Common myeloid progenitor, CD34-positive (primary cell): ENCODE results near the gene ADGRL2.

Experiments
- CTCF ChIA-PET: fragments of 350-600 bp; sonication (Branson Sonifier 250); formaldehyde crosslinking; loops from one replicate; lab custom pipeline; 2021; ENCODE audit warnings: antibody characterized with exemption; lab: Charles Lee
- POLR2A ChIA-PET: fragments of 350-600 bp; sonication (Branson Sonifier 250); formaldehyde crosslinking; loops from one replicate; lab custom pipeline; 2021; ENCODE audit warnings: antibody characterized with exemption; lab: Charles Lee
- DNase-seq, 3 donors: peaks; one replicate each; pipeline versions ENCODE4 v3.0.0 to v3.0.0-alpha.2; 2013
- H3K27ac ChIP-seq, 2 experiments: 1 replicate in 1 of 2; 2 replicates in 1 of 2; pipeline ENCODE4 v1.7.0; 2013; ENCODE audit warnings: inconsistent platforms in 2 of 2, low read length in 2 of 2, mild to moderate bottlenecking in 2 of 2, low read depth in 1 of 2, moderate library complexity in 1 of 2; ENCODE audit not compliant: severe bottlenecking in 2 of 2, insufficient read depth in 1 of 2, poor library complexity in 1 of 2
- H3K27me3 ChIP-seq, 5 experiments: replicated peaks in 2 of 5; 1 replicate in 3 of 5; 2 replicates in 2 of 5; pipeline versions ENCODE4 v1.6.1 to v1.7.0; 2013; ENCODE audit warnings: low read length in 4 of 5, mild to moderate bottlenecking in 2 of 5, moderate library complexity in 2 of 5, inconsistent platforms in 1 of 5; ENCODE audit not compliant: insufficient read depth in 5 of 5, control insufficient read depth in 4 of 5
- H3K36me3 ChIP-seq, 4 experiments: 1 replicate in 2 of 4; 2 replicates in 2 of 4; pipeline versions ENCODE4 v1.6.1 to v1.7.0; 2013; ENCODE audit warnings: low read length in 3 of 4, control low read depth in 1 of 4, mild to moderate bottlenecking in 1 of 4; ENCODE audit not compliant: control insufficient read depth in 4 of 4, insufficient read depth in 4 of 4
- H3K4me1 ChIP-seq, 4 experiments: 1 replicate in 3 of 4; 2 replicates in 1 of 4; pipeline versions ENCODE4 v1.6.1 to v1.7.1; 2013; ENCODE audit warnings: low read length in 3 of 4, mild to moderate bottlenecking in 3 of 4, control low read depth in 1 of 4, inconsistent platforms in 1 of 4, moderate library complexity in 1 of 4; ENCODE audit not compliant: control insufficient read depth in 4 of 4, insufficient read depth in 4 of 4; ENCODE audit errors: control extremely low read depth in 1 of 4
- H3K4me3 ChIP-seq, 7 experiments: 1 replicate in 4 of 7; 2 replicates in 3 of 7; pipeline versions ENCODE4 v1.5.1 to v1.7.0; 2013; ENCODE audit warnings: mild to moderate bottlenecking in 7 of 7, low read length in 6 of 7, moderate library complexity in 6 of 7, inconsistent platforms in 2 of 7, low read depth in 2 of 7, control low read depth in 1 of 7; ENCODE audit not compliant: insufficient read depth in 4 of 7, control insufficient read depth in 1 of 7; ENCODE audit errors: extremely low read depth in 1 of 7
- H3K9me3 ChIP-seq, 5 experiments: 1 replicate in 4 of 5; 2 replicates in 1 of 5; pipeline versions ENCODE4 v1.6.1 to v1.7.1; 2013; ENCODE audit warnings: low read length in 4 of 5, mild to moderate bottlenecking in 2 of 5, inconsistent platforms in 1 of 5, low read depth in 1 of 5, moderate library complexity in 1 of 5; ENCODE audit not compliant: control insufficient read depth in 4 of 5, insufficient read depth in 2 of 5; ENCODE audit errors: control extremely low read depth in 1 of 5
- WGBS: methylation state at CpG from one replicate; pipeline ENCODE4 v1.1.5; 2013; ENCODE audit not compliant: insufficient coverage; 5-methylcytosine and 5-hydroxymethylcytosine counted together

Gene ADGRL2

DNA sequence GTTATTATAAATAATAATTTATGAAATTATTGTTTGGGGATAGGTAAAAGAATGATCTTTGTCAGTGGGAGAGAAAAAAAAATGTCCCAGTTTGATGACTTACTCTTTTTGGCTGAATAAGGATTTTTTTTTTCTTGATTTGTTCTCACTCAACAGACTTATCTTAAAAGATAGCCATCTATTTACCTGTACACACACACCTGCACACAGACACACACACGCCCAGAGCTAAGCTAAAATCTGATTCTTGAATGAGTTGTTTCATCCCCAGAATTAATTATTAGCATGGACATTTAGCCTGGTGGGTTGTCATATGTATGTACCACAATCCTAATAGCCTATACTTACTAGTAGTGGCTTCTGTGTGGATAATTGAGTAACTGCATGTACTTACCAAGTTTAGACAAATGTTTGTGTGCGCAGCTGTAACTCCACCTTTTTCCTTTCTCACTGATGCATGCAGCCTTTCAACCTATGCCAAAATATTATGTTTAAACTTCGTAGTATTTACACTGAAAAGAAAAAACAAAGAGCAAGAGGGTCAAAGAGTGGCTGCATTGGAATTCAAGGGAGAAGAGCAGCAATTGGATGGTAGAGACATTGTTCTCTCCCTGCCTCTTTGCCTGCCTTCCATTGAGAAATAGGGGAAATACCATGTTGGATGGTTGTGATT is 174.3 kb downstream of the ADGRL2 start:
- CTCF ChIA-PET, result no interaction called here
- 94% methylated on average over 2 of the region's 3 CpGs for WGBS
- DNase-seq, result no peak
- no peak overlapping the region for H3K27ac ChIP-seq
- POLR2A ChIA-PET, result no interaction called here
- no peaks in the 10 kb centered on the region for H3K36me3 ChIP-seq
- H3K4me1 ChIP-seq, result no peaks in the 10 kb centered on the region
- no peaks in the 10 kb centered on the region for H3K27me3 ChIP-seq
- no peaks in the 10 kb centered on the region for H3K9me3 ChIP-seq
- no peak overlapping the region for H3K4me3 ChIP-seq

DNA sequence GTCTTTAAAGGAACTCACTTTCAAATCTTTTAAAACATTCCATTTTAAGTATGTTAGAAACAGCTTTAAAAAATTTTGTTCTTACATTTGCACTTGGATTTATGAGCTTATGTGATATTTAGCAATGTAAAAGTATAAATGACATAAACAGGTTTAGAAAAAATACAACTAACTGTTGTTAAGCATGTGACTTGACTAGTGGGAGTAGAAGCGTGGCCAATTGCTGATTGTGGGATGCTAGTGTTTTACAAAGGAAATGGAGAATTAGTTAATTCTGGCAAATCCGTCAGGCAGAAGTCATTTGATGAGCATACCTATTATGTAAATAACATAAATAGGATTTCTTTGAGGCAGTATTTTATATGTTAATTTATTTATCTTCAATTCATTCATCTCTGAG is 175.8 kb downstream of the ADGRL2 start:
- ChIA-PET CTCF (no interaction called here), POLR2A (no interaction called here)
- WGBS, result no CpG with 5 or more reads among the region's 2 CpGs
- DNase-seq, result no peak
- Histone ChIP-seq H3K27me3 (no peaks in the 10 kb centered on the region), H3K36me3 (no peaks in the 10 kb centered on the region), H3K4me1 (no peaks in the 10 kb centered on the region), H3K27ac (no peak overlapping the region), H3K4me3 (no peak overlapping the region), H3K9me3 (no peaks in the 10 kb centered on the region)

DNA sequence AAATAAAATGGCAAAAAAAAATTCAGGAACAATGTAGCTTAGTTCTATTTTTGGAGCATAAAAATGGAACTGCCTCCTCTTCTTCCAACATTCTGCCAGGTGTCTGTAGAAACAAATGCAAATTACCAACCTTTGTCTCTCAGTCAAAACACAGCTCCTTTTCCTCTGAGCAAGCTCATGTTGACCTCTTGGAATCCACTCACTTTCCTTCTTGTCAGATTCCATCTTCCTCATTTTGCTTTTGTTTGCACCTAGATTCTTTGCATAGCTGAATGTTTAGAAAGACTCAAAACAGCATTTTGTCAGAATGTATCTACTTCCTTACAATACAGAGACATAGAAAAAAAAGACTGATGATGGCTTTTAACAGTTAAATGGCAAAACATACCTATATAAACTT is 178.2 kb downstream of the ADGRL2 start:
- Histone ChIP-seq H3K4me1 (no peaks in the 10 kb centered on the region), H3K36me3 (no peaks in the 10 kb centered on the region), H3K9me3 (no peaks in the 10 kb centered on the region), H3K27ac (no peak overlapping the region), H3K27me3 (no peaks in the 10 kb centered on the region), H3K4me3 (no peak overlapping the region)
- no peak for DNase-seq
- CTCF ChIA-PET, result no interaction called here
- POLR2A ChIA-PET, result no interaction called here

DNA sequence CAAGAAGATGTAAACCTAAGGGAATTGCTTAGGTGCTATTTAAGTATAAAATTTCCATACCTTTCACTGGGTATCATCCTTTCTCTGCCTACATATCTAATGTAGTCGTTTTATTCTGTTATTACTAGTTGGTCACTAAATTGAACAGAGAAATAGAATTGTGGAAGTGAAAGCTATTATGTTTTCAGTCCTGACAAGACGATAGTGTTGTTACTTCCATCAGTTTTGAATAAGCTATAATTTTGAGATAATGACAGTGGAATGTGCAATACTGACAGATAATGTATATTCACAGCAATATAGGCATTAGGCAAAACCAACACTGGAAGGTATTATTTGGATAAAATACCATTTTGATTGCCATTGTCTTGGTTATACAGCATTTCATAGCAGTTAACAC is 181.8 kb downstream of the ADGRL2 start:
- CTCF ChIA-PET, result no interaction called here
- Histone ChIP-seq H3K36me3 (no peaks in the 10 kb centered on the region), H3K9me3 (no peaks in the 10 kb centered on the region), H3K4me1 (no peaks in the 10 kb centered on the region), H3K27ac (no peak overlapping the region), H3K27me3 (no peaks in the 10 kb centered on the region), H3K4me3 (no peak overlapping the region)
- POLR2A ChIA-PET, result no interaction called here
- WGBS, result 86% methylated on average over 1 of the region's 2 CpGs
- no peak for DNase-seq

DNA sequence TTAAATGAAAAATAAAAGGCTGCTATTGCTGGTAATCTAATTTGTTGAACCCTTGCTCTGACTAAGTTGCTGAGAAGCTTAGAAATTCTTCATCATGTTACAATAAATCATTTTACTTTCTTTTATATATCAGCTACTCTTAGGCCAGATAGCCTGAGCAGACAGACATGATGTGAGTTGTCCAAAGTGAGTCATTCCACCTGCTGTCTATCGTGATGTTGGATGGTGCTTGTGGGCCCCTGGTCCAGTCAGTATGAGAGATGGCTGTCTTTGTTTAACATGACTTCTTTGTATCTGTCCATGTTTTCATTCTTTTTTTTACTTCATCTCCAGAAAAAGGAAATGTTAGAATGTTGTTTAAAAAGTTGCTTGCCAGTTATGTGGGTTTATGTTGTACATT is 188.8 kb downstream of the ADGRL2 start:
- H3K36me3 ChIP-seq, result no peaks in the 10 kb centered on the region
- 100% methylated on average over 1 of the region's 1 CpG for WGBS
- H3K4me3 ChIP-seq, result no peak overlapping the region
- no peaks in the 10 kb centered on the region for H3K27me3 ChIP-seq
- H3K4me1 ChIP-seq, result no peaks in the 10 kb centered on the region
- POLR2A ChIA-PET, result no interaction called here
- H3K9me3 ChIP-seq, result no peaks in the 10 kb centered on the region
- no peak for DNase-seq
- no peak overlapping the region for H3K27ac ChIP-seq
- CTCF ChIA-PET, result no interaction called here

DNA sequence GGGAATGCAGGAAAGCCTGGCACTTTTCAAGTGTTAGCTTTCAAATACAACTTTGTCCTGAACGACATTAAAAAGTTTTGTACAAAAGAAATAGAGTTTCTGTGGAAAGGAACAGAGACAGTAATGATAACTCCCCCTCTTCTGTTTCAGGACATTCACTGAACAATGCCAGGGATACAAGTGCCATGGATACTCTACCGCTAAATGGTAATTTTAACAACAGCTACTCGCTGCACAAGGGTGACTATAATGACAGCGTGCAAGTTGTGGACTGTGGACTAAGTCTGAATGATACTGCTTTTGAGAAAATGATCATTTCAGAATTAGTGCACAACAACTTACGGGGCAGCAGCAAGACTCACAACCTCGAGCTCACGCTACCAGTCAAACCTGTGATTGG is 189.5 kb downstream of the ADGRL2 start:
- Histone ChIP-seq H3K36me3 (no peaks in the 10 kb centered on the region), H3K4me3 (no peak overlapping the region), H3K27me3 (no peaks in the 10 kb centered on the region), H3K27ac (no peak overlapping the region), H3K9me3 (no peaks in the 10 kb centered on the region), H3K4me1 (no peaks in the 10 kb centered on the region)
- WGBS, result 98% methylated on average over 6 of the region's 7 CpGs
- ChIA-PET POLR2A (no interaction called here), CTCF (interaction anchor here (0.7 kb wide), 1 partner anchor 12 kb away, joined by 3 read pairs; no protein-coding TSS in a partner anchor)
- no peak for DNase-seq

DNA sequence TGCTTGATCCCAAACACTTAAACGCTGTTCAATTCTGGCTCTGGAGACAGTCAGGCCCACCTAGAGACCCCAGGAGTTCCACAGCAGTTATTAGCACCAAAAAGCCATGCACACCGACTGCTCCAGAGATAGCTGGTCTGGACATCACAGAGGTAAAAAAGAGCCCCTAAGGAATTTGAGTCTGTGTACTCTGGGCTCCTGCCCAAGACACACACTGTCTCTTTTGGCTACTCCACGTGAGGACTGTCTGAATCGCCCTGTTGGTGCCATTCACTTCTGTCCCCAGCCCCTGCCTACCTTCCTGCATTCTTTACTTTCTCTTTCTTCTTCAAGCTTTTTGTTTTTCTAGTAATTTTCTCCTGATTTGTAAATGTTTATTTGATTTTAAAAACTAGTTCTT is 197.4 kb downstream of the ADGRL2 start:
- Histone ChIP-seq H3K4me3 (no peak overlapping the region), H3K27ac (no peak overlapping the region), H3K27me3 (no peaks in the 10 kb centered on the region), H3K36me3 (no peaks in the 10 kb centered on the region), H3K4me1 (no peaks in the 10 kb centered on the region), H3K9me3 (no peaks in the 10 kb centered on the region)
- 75% methylated on average over 4 of the region's 4 CpGs for WGBS
- CTCF ChIA-PET, result no interaction called here
- no peak for DNase-seq
- POLR2A ChIA-PET, result no interaction called here
